ENCODE measurements around the gene LRRIQ4.

- TF ChIP-seq, protein P1, sequence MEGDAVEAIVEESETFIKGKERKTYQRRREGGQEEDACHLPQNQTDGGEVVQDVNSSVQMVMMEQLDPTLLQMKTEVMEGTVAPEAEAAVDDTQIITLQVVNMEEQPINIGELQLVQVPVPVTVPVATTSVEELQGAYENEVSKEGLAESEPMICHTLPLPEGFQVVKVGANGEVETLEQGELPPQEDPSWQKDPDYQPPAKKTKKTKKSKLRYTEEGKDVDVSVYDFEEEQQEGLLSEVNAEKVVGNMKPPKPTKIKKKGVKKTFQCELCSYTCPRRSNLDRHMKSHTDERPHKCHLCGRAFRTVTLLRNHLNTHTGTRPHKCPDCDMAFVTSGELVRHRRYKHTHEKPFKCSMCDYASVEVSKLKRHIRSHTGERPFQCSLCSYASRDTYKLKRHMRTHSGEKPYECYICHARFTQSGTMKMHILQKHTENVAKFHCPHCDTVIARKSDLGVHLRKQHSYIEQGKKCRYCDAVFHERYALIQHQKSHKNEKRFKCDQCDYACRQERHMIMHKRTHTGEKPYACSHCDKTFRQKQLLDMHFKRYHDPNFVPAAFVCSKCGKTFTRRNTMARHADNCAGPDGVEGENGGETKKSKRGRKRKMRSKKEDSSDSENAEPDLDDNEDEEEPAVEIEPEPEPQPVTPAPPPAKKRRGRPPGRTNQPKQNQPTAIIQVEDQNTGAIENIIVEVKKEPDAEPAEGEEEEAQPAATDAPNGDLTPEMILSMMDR (IDR thresholded peaks at IDR 0.05; ENCODE audit: borderline replicate concordance, extremely low read depth, low read length, poor library complexity, severe bottlenecking) = no peak
- TF ChIP-seq EZH2 (IDR thresholded peaks at IDR 0.05; ENCODE audit: borderline replicate concordance, low read depth, low read length, severe bottlenecking) = no peak
Measured at GRCh38 chr3:169871129-169871886, 58.6 kb downstream of the LRRIQ4 start.

Data from DND-41 (cell line).